Breast epithelium (tissue), 4 donors: ENCODE results near the gene MUC20. TPM values are rescaled to one million over a fixed set of nuclear protein-coding genes. Genes with fewer than 3 reads are reported as not detected.

Experiments
- DNase-seq, 2 donors: peaks; one replicate each; pipeline ENCODE4 v3.0.0-alpha.2; 2019; ENCODE audit warnings: low spot score in 2 of 2
- H3K27ac ChIP-seq, 2 donors: fragments of 200-600 bp; sonication (generic) in 1 of 2; one replicate each; pipeline ENCODE4 v1.5.1; 2016 to 2019; ENCODE audit warnings: mild to moderate bottlenecking in 1 of 2
- H3K27me3 ChIP-seq, 2 donors: fragments of 200-600 bp; sonication (generic) in 1 of 2; one replicate each; pipeline versions ENCODE4 v1.5.1 to v1.6.0; 2017 to 2019; ENCODE audit warnings: control low read depth in 1 of 2, mild to moderate bottlenecking in 1 of 2
- H3K36me3 ChIP-seq: fragments of 200-600 bp; one replicate; pipeline ENCODE4 v1.5.1; 2019
- H3K4me1 ChIP-seq, 2 donors: fragments of 200-600 bp; sonication (generic); one replicate each; pipeline ENCODE4 v1.5.1; 2016 to 2019; ENCODE audit warnings: control low read depth in 1 of 2
- H3K4me3 ChIP-seq, 3 donors: fragments of 200-600 bp; sonication (generic); 1 replicate in 2 of 3; 2 replicates in 1 of 3; pipeline ENCODE4 v1.5.1; 2016 to 2019; ENCODE audit warnings: mild to moderate bottlenecking in 3 of 3, moderate library complexity in 2 of 3
- H3K9me3 ChIP-seq, 2 donors: fragments of 200-600 bp; sonication (generic) in 1 of 2; one replicate each; pipeline ENCODE4 v1.5.1; 2016 to 2019; ENCODE audit warnings: control low read depth in 1 of 2
- CTCF ChIP-seq, 3 donors: fragments of 450-650 bp; IDR thresholded peaks; one replicate each; pipeline ENCODE4 v1.5.1; 2016 to 2017; ENCODE audit warnings: antibody characterized with exemption in 3 of 3, mild to moderate bottlenecking in 3 of 3, moderate library complexity in 3 of 3
- POLR2A ChIP-seq: fragments of 450-650 bp; IDR thresholded peaks from one replicate; pipeline ENCODE4 v1.6.1; 2016; ENCODE audit warnings: antibody characterized with exemption, mild to moderate bottlenecking, moderate library complexity
- POLR2AphosphoS5 ChIP-seq, 3 donors: sonication (generic); formaldehyde crosslinking; IDR thresholded peaks; one replicate each; pipeline ENCODE4 v1.6.1; 2017; ENCODE audit warnings: antibody characterized with exemption in 3 of 3
- intact Hi-C: fragments of 100-400 bp; cut with DNase I; formaldehyde crosslinking; loops from one replicate; pipeline ENCODE4 v1.15.1; 2023; ENCODE audit warnings: low total_unique reads
- total RNA-seq, 3 donors: library from RNA; depleted of rRNA; stranded (reverse); fragments of >200 nt; gene quantifications; one replicate each; pipeline ENCODE4 v1.1.0, GENCODE V29; 2016

Gene MUC20
- total RNA-seq, 3 donors from 2014 or later = 2.7 to 24.3 (median 20.1) TPM

DNA sequence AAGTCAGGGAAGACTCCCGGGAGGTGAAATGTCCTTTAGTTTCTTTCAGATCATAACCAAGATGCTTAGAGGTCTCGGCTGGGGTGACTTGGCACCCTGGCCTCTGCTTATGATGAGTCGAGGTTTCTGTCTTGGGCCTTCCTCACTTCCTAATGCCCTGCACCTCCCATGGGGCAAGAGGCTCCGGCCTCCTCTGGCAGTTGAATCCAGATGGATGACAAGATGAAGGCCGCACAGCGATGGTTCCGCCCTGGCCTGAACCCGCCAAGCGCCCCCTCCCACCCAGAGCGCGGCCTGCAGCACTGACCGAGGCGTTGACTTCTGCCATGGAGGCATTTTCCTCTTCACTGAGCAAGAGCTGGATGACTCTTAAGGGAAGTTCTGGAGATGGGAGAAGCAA is 31.3 kb downstream of the MUC20 start:
- no peak for DNase-seq
- Histone ChIP-seq H3K4me3 (no peak overlapping the region), H3K36me3 (no peaks in the 10 kb centered on the region), H3K27ac (no peak overlapping the region), H3K9me3 (no peaks in the 10 kb centered on the region), H3K27me3 (peaks cover 0 to 3% of the 10 kb centered on the region in 2 donors), H3K4me1 (no peaks in the 10 kb centered on the region)
- intact Hi-C loops = no loop called here
- TF ChIP-seq CTCF (IDR thresholded peaks at IDR 0.05) (no peak), POLR2A (no peak), POLR2AphosphoS5 (IDR thresholded peaks at IDR 0.05) (no peak)

DNA sequence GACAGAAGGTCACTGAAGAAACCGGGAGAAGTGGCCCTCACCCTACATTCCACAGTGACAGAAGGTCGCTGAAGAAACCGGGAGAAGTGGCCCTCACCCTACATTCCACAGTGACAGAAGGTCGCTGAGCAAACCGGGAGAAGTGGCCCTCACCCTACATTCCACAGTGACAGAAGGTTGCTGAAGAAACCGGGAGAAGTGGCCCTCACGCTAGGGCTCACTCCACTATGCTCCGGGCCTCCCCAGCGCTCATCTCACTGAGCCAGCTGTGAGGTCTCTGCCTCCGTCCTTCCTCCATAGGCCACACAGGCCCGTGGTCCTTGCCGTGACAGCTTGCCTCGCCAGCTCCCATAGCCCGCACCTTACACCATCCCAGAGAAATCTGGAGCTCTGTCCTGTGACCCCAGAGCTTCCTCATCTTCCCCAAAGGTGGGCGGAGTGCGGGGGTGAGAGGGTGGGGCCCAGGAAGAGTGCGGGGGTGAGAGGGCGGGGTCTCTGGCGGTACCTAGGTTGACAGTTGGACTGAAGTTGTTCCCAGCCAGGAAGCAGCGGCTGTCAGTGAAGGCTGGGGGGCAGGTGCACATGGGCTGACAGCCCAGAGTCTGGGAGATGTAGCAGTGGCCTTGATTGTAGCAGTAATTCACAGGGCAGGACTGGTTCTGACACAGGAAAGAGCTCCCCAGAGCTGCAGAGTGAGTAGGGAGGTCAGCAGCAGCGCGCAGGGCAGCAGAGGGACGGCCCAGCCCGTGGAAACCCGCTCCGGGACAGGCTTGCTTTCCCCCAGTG is 32.0 kb downstream of the MUC20 start:
- Histone ChIP-seq H3K36me3 (no peaks in the 10 kb centered on the region), H3K4me1 (peaks cover 0 to 6% of the 10 kb centered on the region in 2 donors), H3K27me3 (peaks cover 0 to 7% of the 10 kb centered on the region in 2 donors), H3K4me3 (no peak overlapping the region), H3K9me3 (no peaks in the 10 kb centered on the region), H3K27ac (no peak overlapping the region)
- no peak for DNase-seq
- no peak for TF ChIP-seq POLR2AphosphoS5 (IDR thresholded peaks at IDR 0.05)
- TF ChIP-seq POLR2A = no peak
- no peak for TF ChIP-seq CTCF (IDR thresholded peaks at IDR 0.05)
- intact Hi-C loops = no loop called here

DNA sequence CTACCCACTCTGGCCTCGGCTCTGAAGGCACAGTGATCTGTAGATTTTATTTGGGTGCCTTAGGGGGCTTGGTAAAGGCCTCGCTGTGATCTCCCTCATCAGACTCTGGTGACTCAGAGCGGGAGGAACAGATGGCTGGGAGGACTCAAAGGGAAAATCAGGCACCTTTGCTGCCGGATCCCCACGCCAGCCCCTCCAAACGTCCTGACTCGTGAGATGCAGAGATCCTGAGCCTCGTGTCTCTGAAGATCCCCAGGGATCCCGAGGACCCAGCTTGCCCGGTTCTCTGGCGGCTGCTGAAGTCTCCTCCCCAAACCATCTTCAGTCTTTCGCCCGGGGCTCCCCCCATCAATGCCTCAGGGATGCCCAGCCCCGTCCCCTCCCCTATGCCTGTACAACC is 32.8 kb downstream of the MUC20 start:
- intact Hi-C loops = no loop called here

GRCh38 chr3:195754141-195754540 is 33.4 kb downstream of the MUC20 start:
- DNase-seq = no peak
- Histone ChIP-seq H3K4me3 (no peak overlapping the region), H3K27ac (no peak overlapping the region), H3K4me1 (peaks cover 0 to 9% of the 10 kb centered on the region in 2 donors), H3K36me3 (no peaks in the 10 kb centered on the region), H3K27me3 (peaks cover 0 to 11% of the 10 kb centered on the region in 2 donors), H3K9me3 (no peaks in the 10 kb centered on the region)
- TF ChIP-seq POLR2A (no peak), POLR2AphosphoS5 (IDR thresholded peaks at IDR 0.05) (no peak), CTCF (IDR thresholded peaks at IDR 0.05) (no peak)
- intact Hi-C loops = no loop called here

More for the DNA sequence above, 32.8 kb downstream of the MUC20 start:
- peaks cover 0 to 7% of the 10 kb centered on the region in 2 donors for H3K27me3 ChIP-seq
- no peak for DNase-seq
- H3K27ac ChIP-seq = no peak overlapping the region
- H3K4me1 ChIP-seq = peaks cover 0 to 9% of the 10 kb centered on the region in 2 donors
- TF ChIP-seq POLR2A (no peak), POLR2AphosphoS5 (IDR thresholded peaks at IDR 0.05) (no peak), CTCF (IDR thresholded peaks at IDR 0.05) (no peak)
- no peak overlapping the region for H3K4me3 ChIP-seq
- no peaks in the 10 kb centered on the region for H3K36me3 ChIP-seq
- no peaks in the 10 kb centered on the region for H3K9me3 ChIP-seq

DNA sequence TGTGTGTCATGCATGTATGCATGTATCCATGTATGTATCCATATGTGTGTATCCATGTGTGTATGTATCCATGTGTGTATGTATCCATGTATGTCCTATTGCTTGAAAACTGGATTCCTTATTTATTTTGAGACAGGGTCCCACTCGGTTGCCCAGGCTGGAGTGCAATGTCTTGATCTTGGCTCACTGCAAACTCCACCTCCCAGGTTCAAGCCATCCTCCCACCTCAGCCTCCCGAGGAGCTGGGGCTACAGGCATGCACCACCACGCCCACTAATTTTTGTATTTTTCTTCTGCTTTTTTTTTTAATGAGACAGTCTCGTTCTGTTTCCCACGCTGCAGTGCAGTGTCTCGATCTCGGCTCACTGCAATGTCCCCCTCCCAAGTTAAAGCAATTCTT is 34.1 kb downstream of the MUC20 start:
- no peaks in the 10 kb centered on the region for H3K9me3 ChIP-seq
- no peaks in the 10 kb centered on the region for H3K36me3 ChIP-seq
- peaks cover 0 to 9% of the 10 kb centered on the region in 2 donors for H3K4me1 ChIP-seq
- H3K27me3 ChIP-seq = peaks cover 0 to 13% of the 10 kb centered on the region in 2 donors
- intact Hi-C loops = no loop called here
- peak in 1 of 2 donors; percentile 3 for DNase-seq
- no peak overlapping the region for H3K27ac ChIP-seq
- TF ChIP-seq CTCF (IDR thresholded peaks at IDR 0.05) = no peak
- TF ChIP-seq POLR2A = no peak
- TF ChIP-seq POLR2AphosphoS5 (IDR thresholded peaks at IDR 0.05) = no peak
- no peak overlapping the region for H3K4me3 ChIP-seq
